GM12874 (cell line): ENCODE measurements around the gene SCP2.

Experiments used
- TF ChIP-seq, protein P1 (sequence below): IDR thresholded peaks from 2 replicates; pipeline ENCODE4 v1.5.1; 2011; ENCODE audit warnings: low read depth, mild to moderate bottlenecking, control low read depth, low read length, moderate library complexity; ENCODE audit not compliant: insufficient read depth

SCP2 gene

DNA sequence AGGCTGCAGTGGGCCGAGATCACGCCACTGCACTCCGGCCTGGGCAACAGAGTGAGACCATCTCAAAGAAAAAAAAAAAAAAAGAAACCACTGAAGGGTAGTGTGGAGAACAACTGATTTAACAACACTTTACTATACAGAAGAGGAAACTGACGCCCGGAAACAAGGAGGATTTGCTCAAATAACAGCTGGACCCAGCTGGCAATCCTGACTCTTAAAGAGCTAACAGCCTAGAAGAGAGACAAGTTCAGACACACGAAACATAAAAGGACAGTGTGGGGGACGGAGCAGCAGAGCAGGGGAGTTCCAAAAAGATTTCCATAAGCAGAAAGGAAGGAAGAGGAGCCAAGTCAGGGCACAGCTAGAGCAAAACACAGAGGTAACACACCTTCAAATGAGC, 9.9 kb upstream of the SCP2 start:
- TF ChIP-seq, protein P1, sequence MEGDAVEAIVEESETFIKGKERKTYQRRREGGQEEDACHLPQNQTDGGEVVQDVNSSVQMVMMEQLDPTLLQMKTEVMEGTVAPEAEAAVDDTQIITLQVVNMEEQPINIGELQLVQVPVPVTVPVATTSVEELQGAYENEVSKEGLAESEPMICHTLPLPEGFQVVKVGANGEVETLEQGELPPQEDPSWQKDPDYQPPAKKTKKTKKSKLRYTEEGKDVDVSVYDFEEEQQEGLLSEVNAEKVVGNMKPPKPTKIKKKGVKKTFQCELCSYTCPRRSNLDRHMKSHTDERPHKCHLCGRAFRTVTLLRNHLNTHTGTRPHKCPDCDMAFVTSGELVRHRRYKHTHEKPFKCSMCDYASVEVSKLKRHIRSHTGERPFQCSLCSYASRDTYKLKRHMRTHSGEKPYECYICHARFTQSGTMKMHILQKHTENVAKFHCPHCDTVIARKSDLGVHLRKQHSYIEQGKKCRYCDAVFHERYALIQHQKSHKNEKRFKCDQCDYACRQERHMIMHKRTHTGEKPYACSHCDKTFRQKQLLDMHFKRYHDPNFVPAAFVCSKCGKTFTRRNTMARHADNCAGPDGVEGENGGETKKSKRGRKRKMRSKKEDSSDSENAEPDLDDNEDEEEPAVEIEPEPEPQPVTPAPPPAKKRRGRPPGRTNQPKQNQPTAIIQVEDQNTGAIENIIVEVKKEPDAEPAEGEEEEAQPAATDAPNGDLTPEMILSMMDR, result no peak

DNA sequence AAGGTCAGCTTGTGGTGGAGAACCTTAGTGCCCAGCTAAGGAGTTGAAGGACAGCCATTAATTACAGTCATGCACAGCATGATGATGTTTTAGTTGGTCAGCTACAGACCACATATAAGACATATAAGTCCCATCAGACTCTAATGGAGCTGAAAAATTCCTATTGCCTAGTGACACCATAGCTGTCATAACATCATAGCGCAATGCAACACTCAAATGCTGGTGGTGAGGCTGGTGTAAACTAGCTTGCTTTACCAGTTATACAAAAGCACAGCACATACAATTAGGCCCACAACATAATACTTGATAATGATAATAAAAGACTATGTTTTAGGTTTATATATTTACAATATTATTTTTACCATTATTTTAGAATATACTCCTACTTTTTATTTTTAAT, 9.5 kb upstream of the SCP2 start:
- TF ChIP-seq, protein P1, result no peak

DNA sequence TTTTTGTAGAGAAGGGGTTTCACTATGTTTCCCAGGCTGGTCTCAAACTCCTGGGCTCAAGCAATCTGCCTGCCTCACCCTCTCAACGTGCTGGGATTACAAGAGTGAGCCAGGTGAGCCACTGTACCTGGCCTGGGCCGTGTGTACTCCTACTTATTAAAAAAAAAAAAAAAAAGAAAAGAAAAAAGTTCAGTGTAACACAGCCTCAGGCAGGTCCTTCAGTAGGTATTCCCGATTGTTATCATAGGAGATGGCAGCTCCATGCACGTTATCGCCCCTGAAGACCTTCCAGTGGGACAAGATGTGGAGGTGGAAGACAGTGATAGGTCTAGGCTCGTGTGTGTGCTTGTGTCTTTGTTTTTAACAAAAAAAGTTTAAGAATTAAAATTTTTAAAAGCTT, 8.9 kb upstream of the SCP2 start:
- TF ChIP-seq, protein P1, result no peak

DNA sequence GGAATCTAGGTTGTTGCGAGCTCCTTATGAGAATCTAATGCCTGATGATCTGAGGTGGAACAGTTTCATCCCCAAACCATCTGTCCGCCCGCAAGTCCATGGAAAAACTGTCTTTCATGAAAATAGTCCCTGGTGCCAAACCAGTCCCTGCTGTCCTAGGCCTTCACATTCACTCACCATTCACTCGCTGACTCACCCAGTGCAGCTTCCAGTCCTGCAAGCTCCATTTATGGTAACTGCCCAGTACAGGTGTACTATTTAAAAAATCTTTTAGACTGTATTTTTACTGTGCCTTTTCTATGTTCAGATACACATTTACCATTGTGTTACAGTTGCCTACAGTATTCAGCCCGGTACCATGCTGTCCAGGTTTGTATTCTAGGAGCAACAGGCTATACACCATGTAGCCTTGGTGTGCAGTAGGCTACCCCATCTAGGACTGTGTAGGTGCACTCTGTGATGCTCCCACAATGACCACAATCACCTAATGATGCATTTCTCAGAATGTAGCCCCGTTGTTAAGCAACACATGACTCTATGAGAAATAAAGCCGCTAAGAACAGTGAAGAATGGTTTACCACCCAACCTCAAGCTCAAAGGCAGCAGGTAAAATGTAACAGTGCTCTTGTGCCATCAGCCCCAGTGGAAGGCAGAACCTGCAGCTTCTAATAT, 7.9 kb upstream of the SCP2 start:
- TF ChIP-seq, protein P1, result no peak

DNA sequence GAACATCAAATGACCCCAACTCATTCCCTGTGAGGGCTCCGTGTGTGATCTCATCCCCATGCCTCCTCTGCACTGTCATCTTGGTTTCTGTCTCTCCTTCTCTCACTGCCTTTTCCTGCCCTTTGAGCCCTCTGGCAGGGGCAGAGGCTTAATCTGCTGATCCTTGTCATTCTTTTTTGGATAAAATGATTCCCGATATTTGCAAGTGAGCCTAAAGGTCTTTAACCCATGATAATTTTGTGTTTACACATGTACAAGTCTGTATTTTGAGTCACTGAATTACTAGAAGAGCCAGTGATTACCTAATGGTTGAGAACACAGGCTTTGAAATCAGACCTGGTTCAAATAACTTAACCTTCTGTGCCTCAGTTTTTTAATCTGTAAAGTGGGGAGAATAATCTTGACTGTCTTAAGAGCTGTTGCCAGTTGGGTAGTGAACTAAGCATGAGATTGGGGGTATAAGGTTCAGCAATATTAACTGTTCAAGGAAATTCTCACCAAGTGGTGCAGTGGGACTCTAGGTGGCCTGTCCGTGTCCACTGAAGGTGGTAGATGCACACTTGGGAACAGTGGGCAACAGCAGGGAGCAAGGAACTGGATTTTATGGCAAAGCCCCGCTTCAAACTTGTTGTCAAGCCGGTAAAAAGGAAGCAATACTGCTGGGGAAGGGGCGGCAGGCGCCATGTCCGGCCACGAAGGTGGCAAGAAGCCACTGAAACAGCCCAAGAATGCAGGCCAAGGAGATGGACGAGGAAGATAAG, 7.2 kb upstream of the SCP2 start:
- TF ChIP-seq, protein P1, result no peak

DNA sequence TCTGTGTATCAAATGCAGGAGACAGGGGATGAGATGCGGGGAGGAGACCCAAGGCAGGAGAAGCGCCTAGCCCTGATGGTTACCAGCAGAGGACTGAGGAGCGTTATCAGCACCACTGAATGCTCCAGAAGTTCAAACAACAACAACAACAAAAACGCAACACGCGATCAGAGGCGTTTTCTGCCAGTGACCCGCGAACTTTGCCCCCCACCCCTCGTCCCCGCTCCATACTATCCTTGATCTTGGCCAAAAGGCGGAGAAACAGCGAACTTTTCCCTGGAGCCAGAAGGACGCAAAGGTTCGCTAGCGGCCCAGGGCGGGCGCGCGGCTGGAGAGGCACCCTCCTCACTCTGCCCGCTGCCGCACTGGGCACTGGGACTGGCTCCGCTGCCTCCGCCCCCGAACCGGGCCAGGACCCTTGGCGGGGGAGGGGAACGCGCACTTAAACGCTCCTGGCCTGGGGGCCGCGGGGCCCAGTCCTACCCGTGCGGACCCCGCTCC, 6.2 kb upstream of the SCP2 start:
- TF ChIP-seq, protein P1, result no peak

DNA sequence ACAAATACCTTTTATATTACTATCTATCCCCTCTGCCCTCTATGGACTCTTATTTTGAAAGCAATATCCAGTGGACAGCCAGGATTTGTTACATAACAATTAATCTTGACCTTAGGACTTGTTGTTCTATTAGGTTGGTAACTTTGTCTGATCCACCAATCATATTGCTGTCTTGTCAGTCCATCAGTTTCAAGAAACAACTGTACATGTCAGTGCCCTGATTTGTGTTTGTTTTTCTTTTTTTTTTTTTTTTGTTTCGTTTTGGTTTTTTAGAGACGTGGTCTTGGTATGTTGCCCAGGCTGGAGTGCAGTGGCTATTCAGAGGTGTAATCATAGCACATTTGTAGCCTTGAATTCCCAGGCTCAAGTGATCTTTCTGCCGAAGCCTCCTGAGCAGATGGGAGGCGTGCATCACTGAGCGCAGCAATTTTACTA, 1.5 kb upstream of the SCP2 start:
- TF ChIP-seq, protein P1, result no peak
